ENCODE results near the gene PXDN.

The PXDN gene

GRCh38 chr2:1751767-1752725 lies 7.7 kb upstream of the PXDN start:
- TF ChIP-seq, protein P1, sequence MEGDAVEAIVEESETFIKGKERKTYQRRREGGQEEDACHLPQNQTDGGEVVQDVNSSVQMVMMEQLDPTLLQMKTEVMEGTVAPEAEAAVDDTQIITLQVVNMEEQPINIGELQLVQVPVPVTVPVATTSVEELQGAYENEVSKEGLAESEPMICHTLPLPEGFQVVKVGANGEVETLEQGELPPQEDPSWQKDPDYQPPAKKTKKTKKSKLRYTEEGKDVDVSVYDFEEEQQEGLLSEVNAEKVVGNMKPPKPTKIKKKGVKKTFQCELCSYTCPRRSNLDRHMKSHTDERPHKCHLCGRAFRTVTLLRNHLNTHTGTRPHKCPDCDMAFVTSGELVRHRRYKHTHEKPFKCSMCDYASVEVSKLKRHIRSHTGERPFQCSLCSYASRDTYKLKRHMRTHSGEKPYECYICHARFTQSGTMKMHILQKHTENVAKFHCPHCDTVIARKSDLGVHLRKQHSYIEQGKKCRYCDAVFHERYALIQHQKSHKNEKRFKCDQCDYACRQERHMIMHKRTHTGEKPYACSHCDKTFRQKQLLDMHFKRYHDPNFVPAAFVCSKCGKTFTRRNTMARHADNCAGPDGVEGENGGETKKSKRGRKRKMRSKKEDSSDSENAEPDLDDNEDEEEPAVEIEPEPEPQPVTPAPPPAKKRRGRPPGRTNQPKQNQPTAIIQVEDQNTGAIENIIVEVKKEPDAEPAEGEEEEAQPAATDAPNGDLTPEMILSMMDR (IDR thresholded peaks at IDR 0.05; ENCODE audit: unreplicated experiment in 3 of 3) = no peak
- Mint-ChIP-seq H3K4me3 (no peak overlapping the region), H3K27ac (peak overlapping the region in 2 of 3 experiments; percentile 23), H3K4me1 (peaks cover 26% of the 10 kb centered on the region), H3K9me3 (peaks cover 13% of the 10 kb centered on the region), H3K36me3 (ENCODE audit: low read depth) (peaks cover 1% of the 10 kb centered on the region), H3K27me3 (ENCODE audit: low read depth) (peaks cover 40% of the 10 kb centered on the region)

- H3K36me3 Mint-ChIP-seq (ENCODE audit: low read depth) = peaks cover 5% of the 10 kb centered on the region
- H3K4me1 Mint-ChIP-seq = peaks cover 21% of the 10 kb centered on the region
- peak overlapping the region; percentile 23 to 34 (median 23) for H3K27ac Mint-ChIP-seq
- H3K9me3 Mint-ChIP-seq = peaks cover 13% of the 10 kb centered on the region
- TF ChIP-seq, protein P1 (IDR thresholded peaks at IDR 0.05; ENCODE audit: unreplicated experiment in 3 of 3) = peak; percentile 72 to 82 (median 80)
- peak overlapping the region in 1 of 3 experiments; percentile 20 for H3K4me3 Mint-ChIP-seq
- H3K27me3 Mint-ChIP-seq (ENCODE audit: low read depth) = peaks cover 38% of the 10 kb centered on the region
Observed at GRCh38 chr2:1750933-1751766, 6.8 kb upstream of the PXDN start.

DNA sequence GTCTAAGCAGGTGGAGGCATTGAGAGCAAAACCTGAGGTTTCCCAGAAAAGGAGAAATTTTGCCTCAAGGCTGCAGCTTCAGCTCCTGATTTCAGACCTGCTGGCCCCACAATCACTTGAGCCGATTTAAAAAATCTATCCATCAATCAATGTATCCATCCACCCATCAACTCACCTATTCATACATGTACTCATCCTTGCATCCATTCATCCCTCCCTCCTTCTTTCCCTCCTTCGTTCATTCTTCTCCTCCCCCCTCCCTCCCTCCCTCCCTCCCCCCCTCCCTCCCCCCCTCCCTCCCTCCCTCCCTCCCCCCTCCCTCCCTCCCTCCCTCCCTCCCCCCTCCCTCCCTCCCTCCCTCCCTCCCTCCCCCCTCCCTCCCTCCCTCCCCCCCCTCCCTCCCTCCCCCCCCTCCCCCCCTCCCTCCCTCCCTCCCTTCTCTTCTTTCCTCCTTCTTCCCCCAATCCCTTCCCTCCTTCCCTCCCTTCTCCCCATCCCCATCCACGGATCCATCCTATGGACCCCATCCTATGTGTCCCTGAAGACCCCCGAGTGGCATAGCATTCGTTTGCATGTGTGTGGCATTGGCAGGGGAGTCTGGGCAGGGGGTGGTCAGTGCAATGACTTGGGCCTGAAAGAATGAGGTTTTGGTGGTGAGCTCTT lies 6.1 kb upstream of the PXDN start:
- Mint-ChIP-seq H3K4me1 (peaks cover 14% of the 10 kb centered on the region), H3K4me3 (peak overlapping the region in 1 of 3 experiments; percentile 20), H3K9me3 (peaks cover 13% of the 10 kb centered on the region), H3K36me3 (ENCODE audit: low read depth) (peaks cover 5% of the 10 kb centered on the region), H3K27me3 (ENCODE audit: low read depth) (peaks cover 41% of the 10 kb centered on the region), H3K27ac (peak overlapping the region in 2 of 3 experiments; percentile 12 to 34)
- TF ChIP-seq, protein P1 (IDR thresholded peaks at IDR 0.05; ENCODE audit: unreplicated experiment in 3 of 3) = no peak

GRCh38 chr2:1749489-1750119 lies 5.3 kb upstream of the PXDN start:
- Mint-ChIP-seq H3K27ac (no peak overlapping the region), H3K36me3 (ENCODE audit: low read depth) (peaks cover 5% of the 10 kb centered on the region), H3K4me1 (peaks cover 17% of the 10 kb centered on the region), H3K9me3 (peaks cover 6% of the 10 kb centered on the region), H3K27me3 (ENCODE audit: low read depth) (peaks cover 41% of the 10 kb centered on the region), H3K4me3 (peak overlapping the region in 2 of 3 experiments; percentile 54 to 60)
- TF ChIP-seq, protein P1 (IDR thresholded peaks at IDR 0.05; ENCODE audit: unreplicated experiment in 3 of 3) = no peak

- TF ChIP-seq, protein P1 (IDR thresholded peaks at IDR 0.05; ENCODE audit: unreplicated experiment in 3 of 3) = no peak
- H3K27ac Mint-ChIP-seq = no peak overlapping the region
- peaks cover under 1% of the 10 kb centered on the region for H3K9me3 Mint-ChIP-seq
- H3K36me3 Mint-ChIP-seq (ENCODE audit: low read depth) = peaks cover 5% of the 10 kb centered on the region
- peaks cover 17% of the 10 kb centered on the region for H3K4me1 Mint-ChIP-seq
- peaks cover 36% of the 10 kb centered on the region for H3K27me3 Mint-ChIP-seq (ENCODE audit: low read depth)
- H3K4me3 Mint-ChIP-seq = peak overlapping the region in 2 of 3 experiments; percentile 54 to 60
Observed at GRCh38 chr2:1748741-1749488, 4.6 kb upstream of the PXDN start.

Data from nephron (organoid).